ENCODE data around the gene TSPEAR.

- TF ChIP-seq, protein P1, sequence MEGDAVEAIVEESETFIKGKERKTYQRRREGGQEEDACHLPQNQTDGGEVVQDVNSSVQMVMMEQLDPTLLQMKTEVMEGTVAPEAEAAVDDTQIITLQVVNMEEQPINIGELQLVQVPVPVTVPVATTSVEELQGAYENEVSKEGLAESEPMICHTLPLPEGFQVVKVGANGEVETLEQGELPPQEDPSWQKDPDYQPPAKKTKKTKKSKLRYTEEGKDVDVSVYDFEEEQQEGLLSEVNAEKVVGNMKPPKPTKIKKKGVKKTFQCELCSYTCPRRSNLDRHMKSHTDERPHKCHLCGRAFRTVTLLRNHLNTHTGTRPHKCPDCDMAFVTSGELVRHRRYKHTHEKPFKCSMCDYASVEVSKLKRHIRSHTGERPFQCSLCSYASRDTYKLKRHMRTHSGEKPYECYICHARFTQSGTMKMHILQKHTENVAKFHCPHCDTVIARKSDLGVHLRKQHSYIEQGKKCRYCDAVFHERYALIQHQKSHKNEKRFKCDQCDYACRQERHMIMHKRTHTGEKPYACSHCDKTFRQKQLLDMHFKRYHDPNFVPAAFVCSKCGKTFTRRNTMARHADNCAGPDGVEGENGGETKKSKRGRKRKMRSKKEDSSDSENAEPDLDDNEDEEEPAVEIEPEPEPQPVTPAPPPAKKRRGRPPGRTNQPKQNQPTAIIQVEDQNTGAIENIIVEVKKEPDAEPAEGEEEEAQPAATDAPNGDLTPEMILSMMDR (IDR thresholded peaks at IDR 0.05), result no peak
- TF ChIP-seq TCF7L2 (IDR thresholded peaks at IDR 0.05; ENCODE audit: low read depth, low read length) (no peak), REST (IDR thresholded peaks at IDR 0.05; ENCODE audit: insufficient read depth in 1 of 2, low read depth in 2 of 2, low read length in 1 of 2) (no peak), POLR2AphosphoS5 (IDR thresholded peaks at IDR 0.05; ENCODE audit: low read depth, low read length) (no peak), SIN3A (IDR thresholded peaks at IDR 0.05; ENCODE audit: borderline replicate concordance, insufficient read depth, low read depth, low read length) (no peak)
These were observed 250.4 kb downstream of the TSPEAR start for GRCh38 chr21:44461005-44461404.
